Left forelimb (tissue), 1 donor: ENCODE results near the gene BIN1.

Source experiments
- DNase-seq: peaks from one replicate; pipeline ENCODE4 v3.0.0-alpha.2; 2018; ENCODE audit warnings: low spot score

Gene BIN1

GRCh38 chr2:127074936-127075335 is 32.0 kb downstream of the BIN1 start:
- DNase-seq = no peak

DNA sequence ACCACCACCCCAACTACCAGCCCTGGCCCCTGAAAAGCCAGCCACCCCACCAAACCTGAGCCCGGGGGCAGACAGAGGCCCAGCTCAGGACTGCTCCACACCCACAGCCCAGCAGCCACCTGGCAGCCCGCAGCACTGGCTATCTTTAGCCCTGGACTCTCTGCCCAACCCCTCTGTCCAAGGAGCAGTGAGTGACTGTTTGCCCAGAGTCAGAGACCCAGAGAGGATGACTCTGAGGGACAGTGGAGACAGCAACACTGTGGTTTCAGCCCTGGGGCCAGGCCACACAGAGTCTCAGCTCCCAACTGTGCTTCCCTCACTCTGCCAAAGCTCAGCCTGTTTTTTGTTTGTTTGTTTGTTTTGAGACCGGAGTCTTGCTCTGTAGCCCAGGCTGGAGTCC is 32.6 kb downstream of the BIN1 start:
- no peak for DNase-seq

DNA sequence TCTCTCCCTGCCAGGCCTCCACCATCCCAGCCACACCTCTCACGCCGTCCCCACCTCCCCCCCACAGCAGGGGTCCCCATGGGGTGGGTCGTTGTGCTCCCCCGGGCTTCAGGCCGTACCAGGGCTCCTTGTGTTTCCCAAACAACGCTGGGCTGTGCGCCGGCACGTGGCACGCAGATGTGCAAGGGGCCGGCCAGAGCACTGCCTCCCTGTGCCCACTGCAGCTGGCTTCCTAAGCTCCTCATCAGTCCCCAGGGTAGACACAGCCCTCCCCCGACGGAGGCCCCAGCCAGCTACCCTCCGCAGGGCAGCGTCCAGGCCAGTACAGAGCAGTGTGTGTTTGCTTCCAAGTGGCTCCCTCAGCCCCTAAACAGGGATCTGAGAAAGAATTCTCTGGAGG is 34.0 kb downstream of the BIN1 start:
- no peak for DNase-seq

- DNase-seq = no peak
Observed at GRCh38 chr2:127072396-127072795, 34.6 kb downstream of the BIN1 start.

DNA sequence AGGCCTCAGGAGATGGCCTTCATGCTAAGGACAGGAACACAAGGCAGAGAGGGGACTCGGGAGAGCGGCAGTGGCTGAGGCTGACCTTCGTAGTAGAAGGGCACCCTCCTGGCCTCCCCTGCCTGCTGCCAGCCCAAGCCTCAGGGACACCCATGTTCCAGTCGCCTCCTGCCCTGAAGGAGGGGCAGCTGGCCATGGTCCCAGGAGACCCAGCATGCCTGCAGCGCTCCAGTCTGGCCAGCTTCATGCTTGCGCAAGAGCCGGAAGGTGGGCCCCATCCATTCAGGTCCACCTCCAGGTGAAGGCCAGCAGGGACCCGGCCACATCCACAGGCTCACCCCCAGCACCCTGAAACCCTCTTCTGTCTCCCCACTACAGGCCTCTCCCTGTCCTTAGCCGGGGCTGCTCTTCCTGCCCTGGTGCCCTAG is 35.0 kb downstream of the BIN1 start:
- no peak for DNase-seq

GRCh38 chr2:127070221-127070620 is 36.7 kb downstream of the BIN1 start:
- DNase-seq = no peak

DNA sequence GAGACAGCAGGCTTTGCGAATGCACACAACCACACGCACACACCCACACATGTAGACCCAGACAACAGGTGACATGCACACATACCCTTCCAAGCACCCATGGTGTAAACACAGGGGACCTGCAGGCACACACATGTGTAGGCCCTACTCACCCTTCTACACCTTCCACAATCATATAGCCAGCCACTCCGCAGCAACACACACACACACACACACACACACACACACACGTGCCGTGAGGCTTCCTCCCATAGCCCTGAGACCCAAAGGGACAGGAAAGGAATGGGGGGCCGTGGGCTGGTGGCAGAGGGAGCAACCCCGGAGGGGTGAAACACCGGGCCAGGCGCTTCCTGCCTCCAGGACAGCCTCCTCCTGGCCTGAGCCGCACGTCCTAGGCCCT is 37.4 kb downstream of the BIN1 start:
- no peak for DNase-seq

DNA sequence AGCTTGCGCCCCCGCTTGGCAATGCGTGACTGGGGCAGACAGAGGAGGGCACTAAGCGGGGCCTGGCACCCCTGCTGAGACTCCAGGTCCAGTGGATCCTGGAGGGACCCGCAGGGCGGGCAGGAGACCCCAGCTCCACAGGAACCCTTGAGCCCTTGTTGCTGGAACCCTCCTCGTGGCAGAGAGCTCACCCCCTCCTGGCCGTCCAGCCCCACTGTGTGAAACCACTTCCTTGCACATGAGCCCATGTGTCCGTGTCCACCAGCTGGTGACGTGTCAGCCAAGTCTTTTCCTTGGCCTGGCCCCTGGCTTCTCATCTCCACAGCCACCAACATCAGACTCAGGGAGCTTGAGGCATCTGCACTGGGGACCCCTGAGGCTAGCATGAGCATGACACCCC is 38.0 kb downstream of the BIN1 start:
- no peak for DNase-seq

- no peak for DNase-seq
Observed at GRCh38 chr2:127068351-127068741, 38.6 kb downstream of the BIN1 start.

GRCh38 chr2:127067620-127068350 is 39.2 kb downstream of the BIN1 start:
- no peak for DNase-seq

DNA sequence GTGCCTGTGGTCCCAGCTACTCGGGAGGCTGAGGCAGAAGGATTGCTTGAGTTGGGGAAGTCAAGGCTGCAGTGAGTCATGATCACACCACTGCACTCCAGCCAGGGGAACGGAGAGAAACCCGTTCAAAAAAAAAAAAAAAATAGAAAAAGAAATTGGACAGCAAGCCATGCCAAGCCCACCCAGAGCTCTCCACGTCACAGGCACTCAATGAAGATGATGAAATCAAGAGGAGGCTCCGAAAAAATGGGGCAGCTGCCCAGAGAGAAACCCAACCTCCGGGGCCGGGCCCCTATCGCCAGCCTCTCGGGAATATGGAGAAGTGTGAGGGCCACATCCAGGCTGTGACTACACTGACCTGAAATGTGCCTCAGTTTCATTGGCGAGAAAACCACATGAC is 40.0 kb downstream of the BIN1 start:
- no peak for DNase-seq

DNA sequence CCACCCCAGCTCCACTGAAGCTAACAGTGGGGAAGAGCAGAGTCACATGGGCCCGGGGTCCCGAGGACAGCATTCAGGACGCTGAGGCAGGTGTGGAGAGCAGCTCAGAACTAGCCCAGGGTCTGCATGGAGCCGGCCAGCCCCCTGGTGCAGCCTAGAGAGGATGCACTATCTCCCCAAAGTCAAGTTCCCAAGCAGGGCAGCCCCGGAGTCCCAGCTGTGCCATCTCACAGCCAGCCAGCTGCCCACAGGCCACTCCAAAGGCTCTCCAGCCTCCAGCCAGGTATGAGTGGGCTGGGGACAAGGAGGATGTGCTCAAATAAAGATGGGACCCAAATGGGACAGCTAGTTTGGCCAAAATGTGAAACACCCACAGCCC is 41.0 kb downstream of the BIN1 start:
- no peak for DNase-seq

DNA sequence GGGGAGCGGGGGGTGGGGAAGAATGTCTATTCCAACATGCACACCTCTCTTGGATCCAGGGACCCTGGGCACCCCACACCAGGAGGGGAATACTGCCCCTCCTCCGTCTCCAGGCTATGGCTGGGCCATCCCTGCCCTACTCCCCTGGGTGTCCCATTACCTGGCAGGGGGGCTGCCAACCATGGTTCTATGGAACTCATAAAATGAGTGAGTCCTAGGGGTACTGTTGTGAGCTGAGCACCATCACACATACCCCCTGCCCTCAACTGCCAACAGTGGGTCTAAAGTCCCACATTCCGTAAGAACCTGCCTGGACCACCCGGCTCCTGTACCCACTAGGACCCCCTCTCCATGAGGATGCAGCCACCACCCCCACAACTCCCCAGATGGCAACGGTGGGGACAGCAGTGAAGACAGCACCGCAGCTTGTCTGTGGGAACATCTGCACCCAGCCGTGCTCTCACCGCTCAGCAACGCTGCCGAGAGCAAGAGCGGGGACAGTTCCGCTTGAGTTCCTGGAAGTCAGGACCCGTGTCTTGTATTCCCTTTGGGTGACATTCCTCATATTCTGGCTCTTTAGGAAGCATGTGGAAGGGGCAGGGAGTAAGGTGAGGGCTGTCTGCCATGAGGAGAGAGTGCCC is 41.5 kb downstream of the BIN1 start:
- DNase-seq = no peak

- DNase-seq = peak; percentile 86
Observed at GRCh38 chr2:127064642-127065250, 42.2 kb downstream of the BIN1 start.

DNA sequence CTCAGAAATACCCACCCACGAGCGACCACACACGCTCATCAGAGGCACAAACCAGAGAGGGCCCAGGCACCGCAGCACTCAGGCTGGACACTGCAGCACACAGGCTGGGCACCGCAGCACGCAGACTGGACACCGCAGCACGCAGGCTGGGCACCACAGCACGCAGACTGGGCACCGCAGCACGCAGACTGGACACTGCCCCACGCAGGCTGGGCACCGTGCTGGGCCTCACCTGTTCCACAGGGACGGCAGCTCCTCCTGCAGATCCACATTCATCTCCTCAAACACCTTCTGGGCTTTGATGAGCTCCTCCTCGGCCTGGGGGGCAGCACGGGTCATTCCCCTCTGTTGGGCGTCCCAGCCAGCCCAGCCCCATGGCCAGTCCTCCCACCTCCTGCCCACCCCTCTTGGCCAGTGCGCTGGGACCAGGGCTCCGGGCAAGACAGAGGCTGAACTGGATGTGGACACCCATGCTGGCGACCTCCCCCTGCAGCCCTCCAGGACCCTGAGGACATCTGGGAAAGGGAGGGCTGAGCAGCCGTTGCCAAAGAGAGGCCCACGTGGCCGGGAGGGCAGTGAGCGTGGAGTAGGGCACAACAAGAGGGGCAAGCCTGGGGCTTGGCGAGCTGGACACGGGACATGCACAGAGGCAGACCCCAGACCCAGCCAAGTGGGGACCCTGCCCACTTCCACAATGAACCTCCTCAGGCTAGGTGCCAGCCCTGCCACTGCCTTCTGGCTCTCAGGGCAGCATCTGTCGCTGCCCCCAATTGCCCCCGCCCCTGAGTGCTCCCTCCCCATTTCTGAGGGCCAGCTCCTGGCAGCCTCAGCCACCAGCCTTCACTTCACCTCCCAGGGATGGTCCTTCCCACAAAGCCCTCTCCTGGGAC is 43.0 kb downstream of the BIN1 start:
- DNase-seq = no peak

DNA sequence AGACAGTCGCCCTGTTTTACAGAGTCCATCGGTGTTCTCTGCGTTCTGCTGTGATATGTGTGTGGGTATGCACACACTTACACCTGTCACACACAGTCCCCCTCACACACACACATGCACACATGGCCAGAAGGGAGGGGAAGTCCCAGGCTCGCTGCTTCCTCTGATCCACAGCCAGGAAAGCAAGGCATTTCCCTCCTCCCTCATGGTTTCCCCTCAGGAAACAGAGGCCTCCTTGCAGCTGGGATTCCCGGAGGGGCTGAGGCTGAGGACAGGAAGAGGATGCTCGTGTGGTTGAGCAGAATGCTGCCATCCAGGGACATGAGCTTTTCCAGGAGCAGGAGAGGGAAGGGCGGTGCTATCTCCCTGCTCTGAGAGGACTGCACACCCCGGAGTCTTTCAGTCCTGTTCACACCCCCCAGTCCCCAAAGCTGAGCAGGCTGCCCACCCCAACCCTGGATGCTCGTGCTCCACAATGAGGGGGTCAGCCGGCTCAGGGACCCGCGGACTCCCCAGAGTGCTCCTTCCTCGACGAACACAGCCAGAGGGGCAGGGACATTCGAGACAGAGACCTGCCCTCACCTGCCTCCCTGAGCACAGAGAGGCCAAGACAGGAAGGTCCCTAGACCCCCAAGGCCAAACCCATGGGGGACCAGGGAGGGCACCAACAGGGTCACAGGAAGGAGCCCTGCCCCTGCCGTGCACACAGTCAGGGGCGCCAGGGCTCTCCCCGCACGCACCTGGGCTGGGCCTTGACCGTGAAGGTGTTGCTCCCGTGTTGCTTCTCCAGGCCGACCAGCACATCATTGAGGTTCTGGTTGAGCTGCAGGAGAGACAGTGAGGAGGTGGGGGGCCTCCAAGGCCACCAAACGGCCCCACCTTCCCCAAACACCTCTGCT is 45.3 kb downstream of the BIN1 start:
- DNase-seq = no peak

- DNase-seq = no peak
Observed at GRCh38 chr2:127060264-127060945, 46.5 kb downstream of the BIN1 start.

- no peak for DNase-seq
Observed at GRCh38 chr2:127059559-127059958, 47.4 kb downstream of the BIN1 start.

GRCh38 chr2:127058954-127059252 is 48.1 kb downstream of the BIN1 start:
- DNase-seq = no peak

DNA sequence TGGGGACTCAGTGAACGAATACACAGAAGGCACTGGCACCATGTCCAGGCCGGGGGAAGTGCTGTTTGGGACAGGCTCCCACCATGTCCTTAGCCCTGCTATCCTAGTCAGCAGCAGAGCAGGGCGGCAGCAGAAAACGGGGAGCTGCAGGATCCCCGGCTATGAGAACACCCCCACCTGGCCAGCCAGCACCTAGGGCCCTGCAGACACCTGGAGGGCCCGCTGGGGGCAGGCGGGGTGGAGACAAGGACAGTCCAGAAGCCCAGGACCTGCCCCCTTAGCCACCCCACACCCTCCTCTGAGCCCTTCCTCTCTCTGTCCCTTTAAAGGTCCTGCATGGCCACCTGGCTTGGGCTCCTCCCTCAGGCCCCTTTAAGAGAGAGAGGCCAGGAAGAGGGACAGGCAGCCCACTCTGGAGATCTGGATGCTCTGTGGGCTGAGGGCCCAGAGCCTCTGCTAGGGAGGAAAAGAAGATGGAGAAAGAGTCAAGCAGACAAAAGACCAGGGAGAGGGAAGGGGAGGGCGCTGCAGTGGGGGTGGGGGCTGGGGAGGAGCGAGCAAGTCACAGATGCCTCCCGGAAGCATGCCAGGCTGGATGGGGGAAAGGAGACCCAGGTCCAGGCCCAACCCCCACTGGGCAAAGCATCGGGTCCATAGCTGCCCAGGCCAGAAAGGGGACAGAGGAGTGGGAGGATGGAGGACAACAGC is 48.6 kb downstream of the BIN1 start:
- DNase-seq = no peak
